Mesothelial cell of epicardium (in vitro differentiated cells): ENCODE data around the gene CHKA. TPM values are rescaled to one million over a fixed set of nuclear protein-coding genes. Genes with fewer than 3 reads are reported as not detected.

ENCODE experiments used
- DNase-seq, 2 experiments: peaks; one replicate each; pipeline ENCODE4 v3.0.0; 2021; ENCODE audit warnings: low spot score in 2 of 2; ENCODE audit not compliant: unreplicated experiment in 2 of 2
- H3K27ac Mint-ChIP-seq: 2 replicates; pipeline ENCODE4 v1.8.0; 2021; ENCODE audit warnings: mixed read lengths
- H3K27me3 Mint-ChIP-seq: 2 replicates; pipeline ENCODE4 v1.8.0; 2021; ENCODE audit warnings: low read depth, mixed read lengths
- H3K36me3 Mint-ChIP-seq: 2 replicates; pipeline ENCODE4 v1.8.0; 2021; ENCODE audit warnings: mixed read lengths
- H3K4me1 Mint-ChIP-seq: 2 replicates; pipeline ENCODE4 v1.8.0; 2021; ENCODE audit warnings: mixed read lengths
- H3K4me3 Mint-ChIP-seq: 2 replicates; pipeline ENCODE4 v1.8.0; 2021; ENCODE audit warnings: mild to moderate bottlenecking, moderate library complexity, mixed read lengths
- H3K9me3 Mint-ChIP-seq: 2 replicates; pipeline ENCODE4 v1.8.0; 2021; ENCODE audit warnings: mixed read lengths
- total RNA-seq: library from RNA; stranded (reverse); gene quantifications from 3 replicates; pipeline ENCODE4 v1.2.1, GENCODE V29; 2021
- TF ChIP-seq, protein P1 (sequence below): fragments of 200-600 bp; sonication (generic); IDR thresholded peaks from one replicate; pipeline ENCODE4 v1.5.0; 2021; ENCODE audit warnings: antibody characterized with exemption; ENCODE audit not compliant: unreplicated experiment

CHKA gene
- total RNA-seq, 1 donor from 2014 or later = 74.4 TPM

DNA sequence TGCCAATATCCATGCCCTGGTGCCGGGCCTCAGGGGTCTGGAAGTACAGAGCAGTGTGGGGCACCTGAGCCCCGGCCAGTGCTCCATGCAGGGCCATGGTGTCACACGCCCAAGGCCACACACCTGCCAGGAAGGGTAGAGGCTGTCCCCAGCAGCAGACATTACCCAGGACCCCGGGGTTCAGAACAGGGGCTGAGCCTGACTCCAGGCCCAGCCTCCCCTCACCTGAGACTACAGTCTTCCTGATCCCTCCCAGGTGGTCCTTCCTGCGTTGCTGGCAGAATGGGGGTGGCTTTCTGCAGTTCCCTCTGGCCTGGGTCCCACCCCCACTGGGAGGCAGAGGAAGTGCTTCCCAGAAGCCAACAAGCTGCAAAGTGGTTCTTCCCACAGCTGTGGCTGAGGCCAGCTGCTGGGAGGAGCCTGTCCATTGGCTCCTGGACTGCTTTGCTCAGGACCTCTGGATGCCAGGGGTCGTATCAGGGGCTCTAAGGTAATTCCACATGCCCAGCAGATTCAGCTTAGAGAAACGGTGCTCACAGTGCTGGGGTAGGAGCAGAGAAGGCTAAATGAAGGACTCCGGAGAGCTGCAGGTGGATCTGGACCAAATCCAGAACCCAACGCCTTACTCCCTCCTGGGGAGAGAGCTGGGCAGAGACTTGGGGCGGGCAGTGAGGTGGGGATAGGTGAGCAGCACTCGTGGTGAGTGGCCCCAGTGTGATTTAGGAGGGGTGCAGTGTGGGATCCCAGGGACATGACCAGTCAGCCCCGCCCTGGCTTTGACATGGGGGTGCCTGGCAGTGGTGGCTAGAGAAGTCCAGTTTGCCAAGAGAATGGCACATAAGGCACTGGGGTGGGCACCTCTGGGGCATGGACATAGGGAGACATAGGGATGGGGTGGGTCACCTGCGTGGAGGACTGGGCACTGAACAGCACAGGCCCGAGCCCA, 69.7 kb downstream of the CHKA start:
- Mint-ChIP-seq H3K4me1 (no peaks in the 10 kb centered on the region), H3K27me3 (no peaks in the 10 kb centered on the region), H3K27ac (peak overlapping the region; percentile 5), H3K9me3 (no peaks in the 10 kb centered on the region), H3K36me3 (peaks cover 8% of the 10 kb centered on the region), H3K4me3 (no peak overlapping the region)
- TF ChIP-seq, protein P1, sequence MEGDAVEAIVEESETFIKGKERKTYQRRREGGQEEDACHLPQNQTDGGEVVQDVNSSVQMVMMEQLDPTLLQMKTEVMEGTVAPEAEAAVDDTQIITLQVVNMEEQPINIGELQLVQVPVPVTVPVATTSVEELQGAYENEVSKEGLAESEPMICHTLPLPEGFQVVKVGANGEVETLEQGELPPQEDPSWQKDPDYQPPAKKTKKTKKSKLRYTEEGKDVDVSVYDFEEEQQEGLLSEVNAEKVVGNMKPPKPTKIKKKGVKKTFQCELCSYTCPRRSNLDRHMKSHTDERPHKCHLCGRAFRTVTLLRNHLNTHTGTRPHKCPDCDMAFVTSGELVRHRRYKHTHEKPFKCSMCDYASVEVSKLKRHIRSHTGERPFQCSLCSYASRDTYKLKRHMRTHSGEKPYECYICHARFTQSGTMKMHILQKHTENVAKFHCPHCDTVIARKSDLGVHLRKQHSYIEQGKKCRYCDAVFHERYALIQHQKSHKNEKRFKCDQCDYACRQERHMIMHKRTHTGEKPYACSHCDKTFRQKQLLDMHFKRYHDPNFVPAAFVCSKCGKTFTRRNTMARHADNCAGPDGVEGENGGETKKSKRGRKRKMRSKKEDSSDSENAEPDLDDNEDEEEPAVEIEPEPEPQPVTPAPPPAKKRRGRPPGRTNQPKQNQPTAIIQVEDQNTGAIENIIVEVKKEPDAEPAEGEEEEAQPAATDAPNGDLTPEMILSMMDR = no peak
- DNase-seq = no peak

DNA sequence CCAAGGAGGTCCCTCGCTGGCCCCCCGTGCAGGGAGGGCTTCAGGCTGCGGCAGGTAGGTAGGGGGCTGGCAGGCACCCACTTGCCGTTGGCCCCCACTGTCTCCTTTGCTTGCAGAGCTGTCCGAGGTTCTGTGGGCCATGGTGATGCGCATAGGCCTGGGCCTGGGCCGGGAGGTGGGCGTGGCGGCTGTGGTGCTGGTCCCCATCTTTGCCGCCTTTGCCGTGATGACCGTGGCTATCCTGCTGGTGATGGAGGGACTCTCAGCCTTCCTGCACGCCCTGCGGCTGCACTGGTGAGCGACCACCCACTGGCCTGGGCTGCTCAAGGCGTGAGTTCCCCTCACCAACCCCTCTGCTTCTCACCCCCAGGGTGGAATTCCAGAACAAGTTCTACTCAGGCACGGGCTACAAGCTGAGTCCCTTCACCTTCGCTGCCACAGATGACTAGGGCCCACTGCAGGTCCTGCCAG, 70.8 kb downstream of the CHKA start:
- no peaks in the 10 kb centered on the region for H3K9me3 Mint-ChIP-seq
- no peaks in the 10 kb centered on the region for H3K27me3 Mint-ChIP-seq
- H3K4me3 Mint-ChIP-seq = no peak overlapping the region
- no peak for DNase-seq
- H3K27ac Mint-ChIP-seq = no peak overlapping the region
- no peaks in the 10 kb centered on the region for H3K4me1 Mint-ChIP-seq
- TF ChIP-seq, protein P1 = no peak
- peaks cover 4% of the 10 kb centered on the region for H3K36me3 Mint-ChIP-seq

DNA sequence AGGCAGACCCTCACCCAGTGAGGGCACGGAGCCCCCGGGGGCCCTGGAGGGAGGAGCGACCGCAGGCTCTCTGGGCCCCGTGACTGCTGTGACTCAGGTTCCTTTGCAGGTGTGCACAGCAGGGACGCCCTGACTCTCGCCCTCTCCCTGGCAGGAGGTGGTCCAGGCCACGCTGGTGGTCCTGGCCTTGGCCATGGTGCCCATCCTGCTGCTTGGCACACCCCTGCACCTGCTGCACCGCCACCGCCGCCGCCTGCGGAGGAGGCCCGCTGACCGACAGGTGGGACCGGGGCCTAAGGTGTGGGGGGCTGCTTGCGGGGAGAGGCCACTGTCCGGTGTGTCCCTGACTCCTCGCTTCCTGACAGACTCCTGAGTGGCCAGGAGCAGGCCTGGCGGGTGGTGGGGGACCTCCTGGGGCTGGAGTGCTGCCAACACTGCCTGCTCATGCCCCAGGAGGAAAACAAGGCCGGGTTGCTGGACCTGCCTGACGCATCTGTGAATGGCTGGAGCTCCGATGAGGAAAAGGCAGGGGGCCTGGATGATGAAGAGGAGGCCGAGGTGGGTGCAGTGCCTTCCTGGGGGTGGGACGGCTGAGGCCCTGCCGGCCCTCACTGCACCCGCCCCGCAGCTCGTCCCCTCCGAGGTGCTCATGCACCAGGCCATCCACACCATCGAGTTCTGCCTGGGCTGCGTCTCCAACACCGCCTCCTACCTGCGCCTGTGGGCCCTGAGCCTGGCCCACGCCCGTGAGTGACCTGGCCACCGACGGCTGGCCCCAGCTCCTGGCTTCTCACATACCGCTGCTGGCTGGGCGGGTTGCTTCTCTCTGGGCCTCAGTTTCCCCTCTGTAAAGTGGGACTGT, 71.4 kb downstream of the CHKA start:
- no peak overlapping the region for H3K27ac Mint-ChIP-seq
- TF ChIP-seq, protein P1 = no peak
- H3K4me3 Mint-ChIP-seq = no peak overlapping the region
- no peaks in the 10 kb centered on the region for H3K27me3 Mint-ChIP-seq
- no peak for DNase-seq
- no peaks in the 10 kb centered on the region for H3K9me3 Mint-ChIP-seq
- peaks cover 2% of the 10 kb centered on the region for H3K36me3 Mint-ChIP-seq
- H3K4me1 Mint-ChIP-seq = no peaks in the 10 kb centered on the region

DNA sequence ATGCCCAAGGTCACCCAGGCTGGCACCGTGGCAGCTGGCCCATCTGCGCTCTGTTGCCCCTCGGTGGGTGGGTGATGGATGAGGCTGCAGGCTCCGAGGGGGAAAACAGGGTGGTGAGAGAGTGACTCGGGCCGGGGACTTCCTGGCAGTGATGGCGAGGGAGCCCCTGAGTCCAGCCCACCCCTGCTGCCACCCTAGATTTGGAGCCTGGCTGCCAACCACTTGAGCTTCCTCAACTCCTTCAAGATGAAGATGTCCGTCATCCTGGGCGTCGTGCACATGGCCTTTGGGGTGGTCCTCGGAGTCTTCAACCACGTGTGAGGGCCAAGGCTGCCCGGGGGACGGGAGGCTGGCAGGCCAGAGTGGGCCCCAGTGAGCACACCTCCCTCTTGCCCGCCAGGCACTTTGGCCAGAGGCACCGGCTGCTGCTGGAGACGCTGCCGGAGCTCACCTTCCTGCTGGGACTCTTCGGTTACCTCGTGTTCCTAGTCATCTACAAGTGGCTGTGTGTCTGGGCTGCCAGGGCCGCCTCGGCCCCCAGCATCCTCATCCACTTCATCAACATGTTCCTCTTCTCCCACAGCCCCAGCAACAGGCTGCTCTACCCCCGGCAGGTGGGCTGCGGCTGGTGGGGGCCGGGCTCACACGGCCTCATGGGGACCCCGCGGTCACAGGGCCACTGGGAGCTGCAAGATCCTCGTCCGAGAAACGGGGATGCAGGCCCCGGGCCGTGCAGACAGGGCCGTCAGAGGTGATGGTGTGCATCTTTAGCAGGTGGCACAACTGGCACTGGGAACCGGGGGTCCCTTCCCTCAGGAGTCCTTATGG, 72.3 kb downstream of the CHKA start:
- Mint-ChIP-seq H3K36me3 (peaks cover 2% of the 10 kb centered on the region), H3K27ac (no peak overlapping the region), H3K4me3 (no peak overlapping the region), H3K9me3 (no peaks in the 10 kb centered on the region), H3K4me1 (no peaks in the 10 kb centered on the region), H3K27me3 (no peaks in the 10 kb centered on the region)
- no peak for DNase-seq
- TF ChIP-seq, protein P1 = no peak
